Stimulated activated CD4-positive, alpha-beta T cell treated with anti-CD3 and anti-CD28 coated beads, Interleukin-4, amount 100 ng/mL, for 24 hours (primary cell): ENCODE results near the gene SENP1.

ENCODE experiments used
- DNase-seq: peaks from one replicate; pipeline ENCODE4 v3.0.0-alpha.2; 2020

SENP1 gene

GRCh38 chr12:48015954-48016353 is 89.9 kb downstream of the SENP1 start:
- no peak for DNase-seq

- DNase-seq = no peak
These were observed 90.8 kb downstream of the SENP1 start for GRCh38 chr12:48015129-48015528.

- no peak for DNase-seq
These were observed 92.6 kb downstream of the SENP1 start for GRCh38 chr12:48013287-48013686.

DNA sequence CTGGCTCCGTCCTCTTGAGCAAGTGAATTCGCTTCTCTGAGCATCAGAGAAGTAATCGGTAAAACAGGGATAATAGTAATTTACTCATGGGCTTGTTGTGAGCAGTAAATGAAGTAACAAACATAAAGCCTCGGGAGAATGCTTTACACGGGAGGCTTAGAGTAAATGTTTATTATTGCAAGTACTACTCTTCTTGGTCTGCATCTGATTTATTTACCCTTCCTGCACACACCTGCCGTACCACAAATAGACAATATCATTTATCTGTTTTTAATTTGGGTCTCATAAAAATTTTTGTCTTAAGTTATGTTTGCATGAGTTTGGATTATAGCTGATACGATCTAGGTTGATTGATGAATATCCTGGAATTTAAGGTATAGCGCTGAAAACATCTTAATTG is 93.8 kb downstream of the SENP1 start:
- no peak for DNase-seq

DNA sequence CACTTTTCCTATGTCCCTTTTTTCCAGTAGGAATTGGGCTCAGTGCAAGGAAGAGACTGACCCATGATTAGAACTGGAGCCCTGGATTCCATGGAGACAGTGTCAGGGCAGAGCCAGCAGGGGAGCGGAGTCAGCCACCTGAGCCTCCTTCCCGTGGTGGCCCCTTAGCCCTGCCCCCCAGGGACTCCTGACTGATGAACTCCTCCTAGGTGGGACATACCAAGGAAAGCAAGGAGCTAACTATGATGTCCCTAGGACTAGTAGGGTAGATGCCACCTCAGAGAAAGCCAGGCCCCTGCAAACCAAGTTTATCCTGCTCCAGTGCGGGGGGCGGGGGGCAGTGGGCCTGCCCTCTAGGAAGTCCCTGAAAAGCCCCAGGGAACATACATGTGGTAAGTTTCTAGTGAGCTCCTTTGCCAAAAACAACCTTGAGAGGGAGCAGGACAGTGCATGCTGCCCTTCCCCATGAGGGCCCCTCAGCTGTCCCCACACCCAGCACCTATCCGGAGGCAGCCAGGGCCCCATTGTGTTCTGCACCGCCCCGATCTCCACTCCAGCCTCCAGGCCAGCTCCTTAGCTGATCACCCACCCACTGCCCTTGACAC is 95.4 kb downstream of the SENP1 start:
- no peak for DNase-seq

- no peak for DNase-seq
These were observed 96.4 kb downstream of the SENP1 start for GRCh38 chr12:48009471-48009870.

DNA sequence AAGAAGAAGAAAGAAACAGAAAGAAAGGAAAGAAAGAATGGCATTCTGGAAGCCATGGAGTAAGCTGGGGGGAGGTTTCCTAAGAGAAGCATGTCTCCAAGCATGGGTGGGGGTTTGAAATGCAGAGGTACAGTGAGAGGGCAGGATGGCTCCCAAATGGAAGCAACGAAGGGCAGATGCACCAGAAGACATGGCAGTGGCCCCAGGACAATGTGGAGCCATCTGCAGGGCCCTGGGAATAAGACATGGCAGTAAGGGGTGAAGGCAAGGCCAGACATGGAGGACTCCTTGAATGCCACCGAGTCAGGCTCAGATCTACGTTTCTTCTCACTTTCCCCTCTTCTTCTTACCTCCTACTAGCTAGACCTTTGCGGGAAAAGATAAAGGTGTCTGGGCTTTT is 96.9 kb downstream of the SENP1 start:
- DNase-seq = no peak

GRCh38 chr12:48008349-48008748 is 97.5 kb downstream of the SENP1 start:
- DNase-seq = no peak

GRCh38 chr12:48007206-48007605 is 98.7 kb downstream of the SENP1 start:
- DNase-seq = no peak

DNA sequence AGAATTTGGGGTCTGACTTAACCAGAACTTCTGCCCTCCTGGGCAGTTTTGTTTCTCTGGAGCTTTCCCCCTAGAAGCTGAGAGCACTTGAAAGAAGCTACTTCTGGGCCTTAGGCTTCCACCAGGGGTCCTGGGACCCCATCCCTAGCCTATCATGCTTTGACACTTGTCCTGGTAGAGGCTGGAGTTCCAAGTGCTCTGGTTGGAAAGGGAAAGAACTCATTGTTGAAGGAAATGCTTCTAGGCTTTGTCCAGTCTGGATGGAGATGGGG is 100.2 kb downstream of the SENP1 start:
- DNase-seq = no peak

- no peak for DNase-seq
These were observed 100.7 kb downstream of the SENP1 start for GRCh38 chr12:48005001-48005749.

GRCh38 chr12:48004053-48004941 is 101.6 kb downstream of the SENP1 start, which contains the start of gene COL2A1:
Gene COL2A1 (minus strand): TSS chr12:48004476. CDS start chr12:48004321, 155 bp downstream.
- DNase-seq = peak; percentile 15

- no peak for DNase-seq
These were observed 102.4 kb downstream of the SENP1 start for GRCh38 chr12:48003226-48004052.

DNA sequence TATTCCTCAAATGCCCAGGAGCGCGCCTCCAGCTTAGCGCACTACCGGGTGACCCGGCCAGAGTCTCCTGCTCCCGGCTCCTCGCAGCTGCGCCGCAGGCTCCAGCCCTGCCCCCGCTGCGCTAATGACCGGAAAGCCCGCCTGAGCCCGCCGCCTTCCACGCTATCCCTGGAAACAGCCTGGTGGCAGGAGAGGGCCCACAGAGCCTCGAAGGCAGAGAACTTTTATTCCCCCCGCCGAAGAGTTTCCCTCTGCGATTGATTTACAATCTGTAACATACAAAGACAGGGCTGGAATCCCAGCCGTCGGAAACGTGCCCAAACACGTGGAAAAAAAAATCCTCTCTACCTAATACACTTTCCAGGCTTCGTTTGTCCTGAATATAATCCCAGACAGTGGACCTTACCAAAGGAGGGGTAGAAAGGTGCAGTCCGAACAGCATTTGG is 103.1 kb downstream of the SENP1 start:
- DNase-seq = no peak

DNA sequence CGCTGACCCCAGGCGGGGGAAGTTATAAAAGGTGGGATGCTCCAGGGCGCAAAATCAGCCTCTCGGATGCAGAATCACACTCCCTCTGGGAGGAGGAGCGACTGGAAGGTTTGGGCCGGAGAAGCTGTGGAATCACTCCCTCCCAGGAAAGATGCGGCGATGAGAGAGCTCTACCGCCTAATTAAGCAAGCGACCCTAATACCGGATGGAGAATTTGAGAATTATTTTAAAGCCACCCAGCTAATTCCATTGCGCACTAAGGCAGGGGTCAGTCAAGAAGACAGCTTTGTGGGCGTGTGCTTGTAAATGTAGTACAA is 103.5 kb downstream of the SENP1 start:
- DNase-seq = no peak

DNA sequence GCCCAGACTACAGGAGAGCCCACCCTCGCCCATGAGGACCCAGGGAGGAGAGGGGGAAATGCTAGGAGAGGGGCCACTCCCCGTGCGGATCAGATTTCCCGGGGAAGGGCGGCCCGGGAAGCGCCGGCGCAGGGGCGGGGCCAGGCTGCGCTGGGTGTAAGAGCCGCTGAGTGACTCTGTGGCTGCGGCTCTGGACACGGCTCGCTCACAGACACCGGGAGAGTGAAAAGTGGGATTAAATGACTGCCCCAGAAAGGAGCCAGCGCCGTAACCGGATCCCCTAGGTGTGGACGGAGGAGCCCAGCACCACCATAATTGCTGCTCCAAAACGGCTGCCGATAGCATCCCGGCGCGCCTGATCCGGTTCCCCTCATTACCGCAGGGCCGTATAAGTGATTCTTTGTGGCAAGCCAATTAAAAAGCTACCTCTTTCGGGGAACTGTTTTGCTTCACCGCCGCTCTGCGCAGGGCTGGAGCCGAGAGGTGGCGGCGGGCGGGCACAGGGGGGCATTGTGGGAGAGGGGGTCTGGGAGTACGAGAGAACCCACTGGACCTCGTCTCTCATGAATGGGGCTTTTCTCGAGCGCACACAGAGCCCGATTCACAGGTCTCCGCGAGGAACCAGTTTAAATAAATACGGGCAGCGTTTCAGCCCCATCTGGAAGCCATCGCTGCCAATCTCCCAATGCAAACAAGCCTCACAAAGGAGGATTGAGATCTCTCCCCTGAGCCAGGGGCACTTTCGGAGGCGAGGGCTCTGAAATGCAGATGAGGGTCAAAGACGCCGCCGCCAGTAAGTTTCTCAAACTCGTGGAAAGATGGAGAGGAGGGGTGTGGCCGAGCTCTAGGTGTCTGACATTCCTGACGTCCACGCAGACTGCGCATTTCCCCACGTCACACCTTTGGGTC is 104.1 kb downstream of the SENP1 start:
- DNase-seq = no peak

GRCh38 chr12:48000878-48001504 is 104.9 kb downstream of the SENP1 start:
- DNase-seq = no peak

GRCh38 chr12:47999816-48000215 is 106.1 kb downstream of the SENP1 start:
- DNase-seq = no peak

GRCh38 chr12:47997321-47997720 is 108.6 kb downstream of the SENP1 start:
- DNase-seq = no peak

GRCh38 chr12:47995981-47996401 is 109.9 kb downstream of the SENP1 start:
- no peak for DNase-seq

DNA sequence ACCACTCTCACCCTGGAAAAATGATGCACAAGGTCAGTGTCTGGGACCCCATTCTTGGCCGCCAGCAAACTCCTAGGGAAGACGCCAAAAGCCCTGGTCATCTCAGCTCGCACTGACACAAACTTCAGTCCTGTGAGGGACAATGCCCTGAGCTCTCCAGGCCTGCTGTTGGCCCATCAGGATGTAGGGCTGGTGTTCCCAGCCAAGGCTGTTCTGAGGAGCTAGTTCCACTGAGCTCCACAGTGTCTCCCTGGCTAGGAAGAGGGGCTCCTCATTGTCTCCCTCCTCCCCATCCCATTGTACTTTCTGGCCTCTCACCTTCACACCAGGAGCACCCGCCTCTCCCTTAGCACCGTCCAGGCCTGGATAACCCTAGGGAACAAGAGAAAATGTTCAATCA is 112.4 kb downstream of the SENP1 start:
- DNase-seq = no peak
